ENCODE data around the gene TNN.

The TNN gene

DNA sequence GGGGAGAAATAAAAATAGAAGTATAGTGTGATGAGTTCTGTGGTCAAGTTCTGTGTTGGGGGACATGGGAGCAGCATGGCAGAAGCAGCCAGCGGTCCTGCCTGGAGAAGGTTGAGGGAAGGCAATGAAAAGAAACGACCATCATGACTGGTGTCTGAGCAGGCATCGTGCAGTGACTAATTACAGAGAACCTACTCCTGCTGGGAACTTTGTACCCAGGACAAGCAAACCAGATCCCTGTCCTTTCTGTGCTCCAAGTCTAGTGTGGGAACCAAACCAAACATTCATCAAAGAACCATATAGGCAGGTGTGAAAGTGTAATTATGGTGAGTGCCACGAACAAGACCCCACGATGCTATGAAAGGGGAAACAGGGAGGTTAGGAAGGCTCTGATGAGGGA lies 99.1 kb downstream of the TNN start:
- DNase-seq (ENCODE audit: low spot score): no peak
- Histone ChIP-seq H3K4me3 (no peak overlapping the region), H3K27ac (no peak overlapping the region)
- TF ChIP-seq, protein P1, sequence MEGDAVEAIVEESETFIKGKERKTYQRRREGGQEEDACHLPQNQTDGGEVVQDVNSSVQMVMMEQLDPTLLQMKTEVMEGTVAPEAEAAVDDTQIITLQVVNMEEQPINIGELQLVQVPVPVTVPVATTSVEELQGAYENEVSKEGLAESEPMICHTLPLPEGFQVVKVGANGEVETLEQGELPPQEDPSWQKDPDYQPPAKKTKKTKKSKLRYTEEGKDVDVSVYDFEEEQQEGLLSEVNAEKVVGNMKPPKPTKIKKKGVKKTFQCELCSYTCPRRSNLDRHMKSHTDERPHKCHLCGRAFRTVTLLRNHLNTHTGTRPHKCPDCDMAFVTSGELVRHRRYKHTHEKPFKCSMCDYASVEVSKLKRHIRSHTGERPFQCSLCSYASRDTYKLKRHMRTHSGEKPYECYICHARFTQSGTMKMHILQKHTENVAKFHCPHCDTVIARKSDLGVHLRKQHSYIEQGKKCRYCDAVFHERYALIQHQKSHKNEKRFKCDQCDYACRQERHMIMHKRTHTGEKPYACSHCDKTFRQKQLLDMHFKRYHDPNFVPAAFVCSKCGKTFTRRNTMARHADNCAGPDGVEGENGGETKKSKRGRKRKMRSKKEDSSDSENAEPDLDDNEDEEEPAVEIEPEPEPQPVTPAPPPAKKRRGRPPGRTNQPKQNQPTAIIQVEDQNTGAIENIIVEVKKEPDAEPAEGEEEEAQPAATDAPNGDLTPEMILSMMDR (IDR thresholded peaks at IDR 0.05): no peak

DNA sequence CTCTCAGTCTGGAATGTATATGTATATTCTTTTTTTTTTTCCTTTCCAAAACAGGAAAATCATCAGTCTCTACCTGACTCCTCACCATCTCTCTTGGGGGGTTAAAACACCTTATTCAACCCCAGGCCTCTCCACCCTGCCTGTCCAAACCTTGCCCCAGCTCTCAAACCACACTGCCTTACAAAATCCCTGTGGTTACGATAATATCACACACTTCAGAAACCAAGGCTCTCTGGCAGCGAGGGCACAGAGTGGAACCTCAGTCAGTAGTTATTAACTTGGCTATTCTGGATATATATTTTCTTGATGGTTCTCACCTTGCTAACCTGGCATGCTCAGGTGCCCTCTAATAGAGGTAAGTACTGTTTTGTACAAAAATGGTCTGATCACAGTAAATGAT lies 100.2 kb downstream of the TNN start:
- TF ChIP-seq, protein P1 (IDR thresholded peaks at IDR 0.05): no peak
- no peak for DNase-seq (ENCODE audit: low spot score)
- Histone ChIP-seq H3K4me3 (no peak overlapping the region), H3K27ac (no peak overlapping the region)

GRCh38 chr1:175168782-175169181 lies 101.1 kb downstream of the TNN start:
- Histone ChIP-seq H3K4me3 (no peak overlapping the region), H3K27ac (no peak overlapping the region)
- TF ChIP-seq, protein P1 (IDR thresholded peaks at IDR 0.05): no peak
- no peak for DNase-seq (ENCODE audit: low spot score)

DNA sequence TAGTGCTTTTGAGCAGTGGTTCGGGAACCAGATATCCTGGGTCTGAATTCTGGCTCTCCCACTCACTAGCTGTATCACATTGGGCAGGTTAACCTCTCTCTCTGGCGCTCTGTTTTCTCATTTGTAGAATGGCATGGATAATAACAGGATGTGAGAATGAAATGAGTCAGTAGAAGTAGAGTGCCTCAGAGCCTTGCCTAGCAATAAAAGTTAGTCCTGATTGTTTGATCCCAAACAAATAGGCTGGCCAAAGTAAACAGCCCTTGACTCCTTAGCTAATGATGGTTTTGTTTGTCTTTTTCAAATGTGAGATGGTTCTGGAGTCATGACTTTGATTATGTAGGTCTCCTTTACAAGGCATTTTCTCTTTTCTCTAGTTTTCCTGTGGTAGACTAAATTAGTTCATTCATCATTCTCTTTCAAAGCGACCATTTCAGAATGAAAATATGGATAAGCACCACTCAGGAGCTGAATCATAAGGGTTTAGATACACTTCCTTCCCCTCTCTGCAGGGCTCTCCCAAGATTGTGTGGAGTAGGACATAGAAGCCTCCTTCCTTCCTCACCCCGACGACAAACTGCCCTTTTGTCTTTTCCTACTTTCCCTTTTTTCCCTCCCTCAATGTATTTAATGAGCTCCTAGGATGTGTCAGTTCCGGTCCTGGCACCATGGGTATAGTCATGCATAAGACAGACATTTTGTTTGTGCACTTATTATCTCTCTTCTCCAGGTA lies 101.8 kb downstream of the TNN start:
- Histone ChIP-seq H3K4me3 (no peak overlapping the region), H3K27ac (no peak overlapping the region)
- no peak for DNase-seq (ENCODE audit: low spot score)
- TF ChIP-seq, protein P1 (IDR thresholded peaks at IDR 0.05): no peak

GRCh38 chr1:175171036-175171913 lies 103.6 kb downstream of the TNN start:
- DNase-seq (ENCODE audit: low spot score): no peak
- H3K27ac ChIP-seq: no peak overlapping the region
- no peak overlapping the region for H3K4me3 ChIP-seq
- TF ChIP-seq, protein P1 (IDR thresholded peaks at IDR 0.05): no peak

DNA sequence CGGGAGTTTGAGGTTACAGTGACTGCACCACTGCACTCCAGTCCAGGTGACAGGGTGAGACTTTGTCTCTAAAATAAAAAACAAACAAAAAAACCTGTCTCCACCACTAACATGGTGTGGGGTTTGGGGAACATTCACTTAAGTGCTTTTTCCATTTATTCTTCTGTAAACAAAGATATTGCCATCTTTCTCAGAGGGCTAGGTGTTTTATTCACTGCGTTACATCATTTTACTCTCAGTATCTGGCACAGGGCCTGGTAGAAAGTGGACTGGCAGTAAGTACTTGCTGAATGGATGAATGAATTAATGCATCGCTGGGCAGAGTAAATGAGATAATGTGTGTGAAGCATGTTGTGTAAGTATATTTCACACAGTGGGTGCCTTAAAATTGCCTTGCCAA lies 104.9 kb downstream of the TNN start:
- Histone ChIP-seq H3K27ac (no peak overlapping the region), H3K4me3 (no peak overlapping the region)
- no peak for DNase-seq (ENCODE audit: low spot score)
- TF ChIP-seq, protein P1 (IDR thresholded peaks at IDR 0.05): no peak
